GM18873 (cell line): Measurements from ENCODE around the gene LCNL1.
"Not testable (repeated sequence)": the region's sequence is repeated elsewhere in the genome, so short reads cannot be mapped to it uniquely, and the experiment has no call there.

ENCODE experiments used
- ATAC-seq: cut with Tn5 transposase; IDR thresholded peaks from one replicate; pipeline ENCODE4 v1.9.1; 2021; ENCODE audit warnings: mild to moderate bottlenecking, moderate library complexity, moderate number of reproducible peaks; ENCODE audit not compliant: unreplicated experiment, low FRiP score

Gene LCNL1

GRCh38 chr9:137020771-137021567 lies 38.2 kb downstream of the LCNL1 start:
- no peak for ATAC-seq

- ATAC-seq, result no peak
Measured at GRCh38 chr9:137021568-137021978, 38.8 kb downstream of the LCNL1 start.

GRCh38 chr9:137021979-137022661 lies 39.3 kb downstream of the LCNL1 start:
- no peak for ATAC-seq

DNA sequence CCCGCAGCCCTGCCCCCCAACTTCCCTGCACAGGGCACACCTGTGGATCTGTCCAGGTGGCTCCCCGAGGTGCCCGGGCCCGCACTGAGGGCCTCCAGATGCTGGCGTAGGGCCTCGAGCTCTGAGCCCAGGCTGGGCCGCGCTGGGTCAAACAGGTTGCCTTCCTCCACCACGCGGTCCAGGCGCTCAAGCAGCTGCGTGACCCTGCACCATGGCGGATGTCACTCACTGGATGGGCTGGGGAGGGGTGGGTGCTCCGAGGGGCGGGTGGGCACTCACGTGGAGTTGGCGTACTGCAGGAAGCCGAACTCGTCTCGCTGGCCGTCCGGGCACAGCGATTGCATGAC lies 39.8 kb downstream of the LCNL1 start:
- no peak for ATAC-seq

GRCh38 chr9:137023157-137023556 lies 40.4 kb downstream of the LCNL1 start:
- ATAC-seq, result no peak

DNA sequence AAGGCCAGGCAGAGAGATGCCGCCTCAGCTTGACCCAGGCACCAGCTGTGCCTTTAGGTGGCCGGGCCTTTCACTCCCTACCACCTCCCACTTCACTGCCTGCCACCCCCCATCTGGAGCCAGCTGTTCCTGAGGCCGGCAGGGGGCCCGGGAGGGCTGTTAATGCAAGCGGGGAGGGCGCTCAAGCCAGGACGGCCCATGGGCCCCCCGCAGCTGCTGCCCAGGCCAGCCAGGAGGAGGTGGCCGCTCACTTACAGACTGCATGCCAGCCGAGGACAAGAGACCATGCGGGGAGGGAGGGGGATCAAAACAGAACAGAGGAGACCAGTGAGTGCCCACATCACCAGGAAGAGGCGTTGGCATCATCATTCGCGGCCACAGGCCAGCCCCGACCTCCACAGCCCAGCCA lies 40.8 kb downstream of the LCNL1 start:
- ATAC-seq, result no peak

- no peak for ATAC-seq
Measured at GRCh38 chr9:137025517-137025966, 42.7 kb downstream of the LCNL1 start.

DNA sequence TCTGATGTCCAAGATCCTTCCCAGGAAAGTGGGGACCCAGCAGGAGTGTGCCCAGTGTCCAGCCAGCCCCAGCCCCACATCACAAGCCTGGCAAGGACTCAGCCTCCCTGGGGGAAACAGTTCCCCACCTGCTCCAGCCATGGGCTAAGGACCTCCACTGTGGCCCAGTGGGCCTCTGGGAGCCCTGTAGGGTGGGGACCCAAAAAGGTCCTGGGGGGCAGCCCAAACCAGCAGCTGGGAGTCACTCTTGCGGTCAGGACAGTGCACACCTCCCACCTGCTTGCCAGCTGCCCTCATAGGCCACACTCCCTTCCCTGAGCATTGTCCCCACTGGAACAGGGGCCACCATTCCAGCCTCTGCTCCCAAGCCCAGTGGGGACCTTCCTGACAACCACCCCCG lies 43.6 kb downstream of the LCNL1 start:
- ATAC-seq, result no peak

- ATAC-seq, result no peak
Measured at GRCh38 chr9:137026828-137027227, 44.0 kb downstream of the LCNL1 start.

- no peak for ATAC-seq
Measured at GRCh38 chr9:137027369-137028262, 44.8 kb downstream of the LCNL1 start, which contains the start of gene ABCA2. Gene ABCA2 (minus strand): TSS chr9:137028237. CDS start chr9:137028140, 97 bp downstream.

DNA sequence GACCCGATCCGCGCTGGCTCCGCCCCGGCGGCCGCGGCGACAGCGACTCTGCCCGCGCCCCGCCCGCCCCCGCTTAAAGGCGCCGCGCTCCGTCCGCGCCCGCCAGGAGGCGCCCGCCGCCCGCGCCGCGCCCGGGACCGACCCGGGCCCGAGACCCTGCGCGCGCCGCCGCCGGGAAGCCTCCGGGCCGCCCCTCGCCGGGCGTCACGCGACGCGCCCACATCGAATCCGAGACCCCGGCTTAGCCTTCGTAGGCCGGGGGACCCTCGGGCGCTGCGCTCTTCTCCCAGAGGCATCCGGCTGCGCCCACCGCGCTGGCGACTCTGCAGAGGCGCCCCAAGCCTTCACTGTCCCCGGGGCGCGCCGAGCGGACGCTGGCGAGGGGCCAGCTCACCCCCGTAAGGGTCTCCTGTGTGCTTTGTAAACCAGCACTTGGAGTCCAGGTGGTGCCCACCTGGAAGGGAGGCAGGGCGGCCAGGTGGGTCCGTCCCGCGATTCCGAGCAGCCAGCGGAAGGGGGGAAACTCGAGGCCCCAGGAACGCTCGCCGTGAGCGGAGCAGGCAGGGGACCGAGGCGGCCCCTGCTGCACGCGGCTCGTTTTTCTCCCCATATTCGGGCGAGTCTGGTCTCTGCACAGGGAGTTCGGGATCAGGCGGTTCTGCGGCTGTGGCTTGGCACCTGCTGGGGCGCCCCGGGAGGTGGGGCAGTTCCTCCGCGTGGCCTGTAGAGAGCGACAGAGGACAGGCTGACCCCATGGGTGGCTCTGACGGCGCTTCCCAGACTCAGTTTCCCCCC lies 45.7 kb downstream of the LCNL1 start:
- no peak for ATAC-seq

- no peak for ATAC-seq
Measured at GRCh38 chr9:137029058-137029936, 46.5 kb downstream of the LCNL1 start.

- ATAC-seq, result no peak
Measured at GRCh38 chr9:137030006-137030405, 47.2 kb downstream of the LCNL1 start.

- ATAC-seq, result no peak
Measured at GRCh38 chr9:137030538-137031527, 48.0 kb downstream of the LCNL1 start.

- no peak for ATAC-seq
Measured at GRCh38 chr9:137031904-137032640, 49.3 kb downstream of the LCNL1 start, which contains the start of gene FUT7. Gene FUT7 (minus strand): TSS chr9:137032088. CDS start chr9:137031991, 97 bp downstream.

- ATAC-seq, result no peak
Measured at GRCh38 chr9:137032858-137033257, 50.1 kb downstream of the LCNL1 start.

GRCh38 chr9:137033481-137033880 lies 50.7 kb downstream of the LCNL1 start:
- ATAC-seq, result not testable (repeated sequence)
